ENCODE measurements around the gene DNAH11. TPM values are rescaled to one million over a fixed set of nuclear protein-coding genes. Genes with fewer than 3 reads are reported as not detected.

The DNAH11 gene
- total and polyA plus RNA-seq, 2 of the 8 experiments (the other 6 are each of a cell fraction or from before 2014, with no cell fraction given), result 1.8 to 4.9 TPM

DNA sequence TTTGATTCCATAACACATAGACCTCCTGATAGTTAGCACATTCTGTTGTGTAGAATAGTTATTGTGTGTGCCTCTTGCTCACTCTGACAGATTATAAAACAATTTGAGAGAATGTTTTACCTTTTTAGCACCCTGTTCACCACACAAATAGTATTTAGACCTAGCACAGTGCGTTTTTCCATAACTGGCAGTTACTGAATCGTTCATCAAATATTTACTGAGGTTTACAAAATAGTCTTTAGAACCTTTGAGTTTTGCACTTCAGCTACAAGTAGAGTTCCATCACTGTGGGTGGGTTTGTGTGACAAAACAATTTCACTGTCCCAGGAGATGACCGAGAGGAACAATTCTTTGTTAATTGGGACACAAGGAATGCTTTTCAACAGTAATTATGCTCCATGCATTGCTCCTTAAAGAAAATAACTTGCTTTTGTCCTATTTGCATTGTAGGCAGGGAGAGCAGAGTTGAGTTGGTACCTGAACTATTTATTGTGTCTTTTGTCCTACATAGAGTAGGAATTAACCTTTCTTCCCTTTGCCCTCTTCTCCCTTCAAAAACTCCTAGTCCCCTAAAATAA, 62.3 kb downstream of the DNAH11 start (continued):
- TF ChIP-seq NANOG (IDR thresholded peaks at IDR 0.05; ENCODE audit: insufficient read depth, low read depth, low read length, poor library complexity, severe bottlenecking) (no peak), RAD21 (IDR thresholded peaks at IDR 0.05 in 1 of 2, conservative IDR thresholded peaks at IDR 0.05 in 1 of 2; ENCODE audit: low read depth in 2 of 2, low read length in 2 of 2) (no peak), EGR1 (IDR thresholded peaks at IDR 0.05; ENCODE audit: borderline replicate concordance, low read depth, low read length) (no peak), CTBP2 (IDR thresholded peaks at IDR 0.05; ENCODE audit: borderline replicate concordance, insufficient read depth, insufficient read length, low read length) (no peak), SIN3A (conservative IDR thresholded peaks at IDR 0.05 in 1 of 2, IDR thresholded peaks at IDR 0.05 in 1 of 2; ENCODE audit: low read depth in 1 of 2, low read length in 2 of 2) (no peak)
